SKM-1 (cell line): ENCODE measurements around the gene NBL1.
"Not testable (repeated sequence)": the region's sequence is repeated elsewhere in the genome, so short reads cannot be mapped to it uniquely, and the experiment has no call there.

Experiments
- DNase-seq: peaks from one replicate; lab custom pipeline; 2025; ENCODE audit not compliant: unreplicated experiment; lab: John Stamatoyannopoulos, UW

Gene NBL1

DNA sequence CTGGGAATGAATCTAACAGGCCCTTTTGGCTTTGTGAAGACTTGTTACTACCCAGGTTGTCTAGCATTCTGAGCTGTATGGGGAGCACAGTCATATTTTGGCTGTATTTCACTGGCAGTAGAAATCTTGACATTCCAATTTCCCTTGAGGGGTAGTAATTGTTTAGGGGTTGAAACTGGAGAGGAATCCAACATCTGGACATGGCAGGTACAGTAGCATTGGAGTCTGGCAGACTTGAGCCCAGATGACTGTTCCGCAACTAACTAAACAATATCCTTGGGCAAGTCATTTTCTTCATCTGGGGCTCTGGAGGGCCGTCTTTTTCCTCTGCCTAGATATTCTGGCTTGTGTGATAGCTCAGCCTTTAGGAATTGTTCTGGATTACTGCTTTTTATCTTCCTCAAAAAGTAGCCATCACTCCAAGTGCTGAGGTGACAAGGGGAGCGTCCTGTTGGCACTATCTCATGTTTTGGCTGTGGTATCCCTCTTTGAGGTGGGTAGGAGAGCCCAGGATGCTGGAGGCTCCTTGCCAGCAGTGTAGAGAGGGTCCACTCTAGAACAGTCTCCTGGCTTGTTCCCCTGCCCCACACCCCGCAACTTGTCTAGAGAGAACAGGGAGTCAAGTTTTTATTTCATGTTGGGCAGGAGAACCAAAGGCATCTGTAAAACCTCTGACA, 22.7 kb upstream of the NBL1 start:
- no peak for DNase-seq

DNA sequence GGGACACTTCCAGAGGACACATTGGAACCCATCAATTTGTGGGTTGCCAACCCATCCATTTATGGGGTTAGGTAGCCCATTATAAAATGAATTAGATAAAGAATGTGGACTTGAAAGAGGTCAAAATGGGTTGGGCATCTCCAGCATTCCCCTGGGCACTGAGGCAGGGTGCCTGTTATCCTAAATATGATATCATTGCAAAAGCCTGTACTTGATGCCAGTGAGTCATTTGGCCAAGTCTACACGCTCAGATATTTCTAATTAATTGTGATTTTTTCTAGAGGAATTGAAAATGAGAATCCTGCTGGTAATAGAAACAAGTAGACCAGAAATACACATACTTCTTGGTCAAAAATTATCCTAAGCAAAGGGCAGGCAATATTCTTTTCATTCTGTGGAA, 21.9 kb upstream of the NBL1 start:
- DNase-seq, result no peak

DNA sequence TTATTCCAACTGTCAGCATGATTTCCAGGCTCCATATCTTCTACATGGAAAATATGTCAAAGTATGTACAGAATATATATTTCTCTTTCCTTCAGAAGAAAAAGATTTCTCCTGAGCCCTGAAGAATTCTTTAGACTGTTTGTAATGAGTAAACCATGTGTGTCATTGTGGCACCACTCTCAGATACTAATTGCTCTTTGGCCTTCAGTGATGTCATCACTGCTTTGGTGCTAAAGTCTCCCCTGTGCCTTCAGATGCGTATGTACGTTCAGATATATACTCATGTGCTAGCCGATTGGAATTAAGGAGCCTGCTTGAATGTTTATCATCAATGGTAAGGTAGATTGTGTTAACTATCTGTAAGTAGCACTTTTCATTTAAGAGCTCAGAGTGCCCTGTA, 20.6 kb upstream of the NBL1 start:
- no peak for DNase-seq

DNA sequence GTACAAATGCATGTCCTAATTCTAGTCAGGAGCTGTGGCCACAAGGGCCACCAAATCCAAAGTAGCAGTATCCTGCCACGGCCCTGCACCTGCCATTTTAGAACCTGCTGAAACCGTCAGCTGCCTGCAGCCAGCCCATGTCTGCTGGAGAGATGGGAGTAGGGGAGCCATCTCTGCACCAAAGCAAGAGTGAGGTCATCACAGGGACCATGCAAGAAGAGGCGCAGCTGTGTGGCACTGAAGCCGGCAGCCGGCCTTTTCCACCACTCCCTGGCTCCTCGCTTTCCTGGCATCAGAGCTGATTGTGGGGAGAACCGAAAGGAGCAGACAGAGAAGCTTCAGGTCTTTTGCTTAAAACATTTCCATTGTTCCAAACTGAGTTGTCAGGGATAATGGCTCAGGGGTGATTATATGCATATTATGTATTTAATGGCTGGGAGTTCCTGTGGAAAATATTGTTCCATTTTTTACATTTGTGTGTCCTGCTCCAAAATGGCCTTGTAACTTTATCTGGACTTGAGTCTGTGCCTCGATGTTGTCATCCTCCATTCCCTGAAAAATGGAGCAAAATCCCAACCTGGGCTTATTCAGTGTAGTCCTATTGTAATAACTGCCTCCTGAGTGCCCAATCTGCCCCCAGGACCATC, 18.7 kb upstream of the NBL1 start:
- no peak for DNase-seq

DNA sequence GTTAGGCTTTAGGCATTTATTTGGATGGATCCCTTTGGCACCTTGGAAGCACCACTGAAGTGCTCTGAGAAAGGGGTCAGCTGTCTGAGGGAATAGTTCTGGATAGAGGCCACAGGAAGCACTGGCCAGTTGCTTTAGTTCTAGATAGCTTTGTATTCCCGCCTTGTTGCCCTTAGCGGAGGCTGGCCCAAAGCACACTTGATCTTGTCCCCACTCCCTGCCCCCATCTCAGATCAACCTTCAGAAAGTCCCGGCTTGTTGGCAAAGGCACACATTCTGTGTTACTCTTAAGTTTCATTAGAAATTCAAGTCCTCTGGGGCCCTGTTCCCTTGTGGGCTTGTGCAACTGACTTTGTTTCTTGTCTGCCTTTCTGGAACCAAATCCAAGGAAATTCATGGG, 15.2 kb upstream of the NBL1 start:
- no peak for DNase-seq

DNA sequence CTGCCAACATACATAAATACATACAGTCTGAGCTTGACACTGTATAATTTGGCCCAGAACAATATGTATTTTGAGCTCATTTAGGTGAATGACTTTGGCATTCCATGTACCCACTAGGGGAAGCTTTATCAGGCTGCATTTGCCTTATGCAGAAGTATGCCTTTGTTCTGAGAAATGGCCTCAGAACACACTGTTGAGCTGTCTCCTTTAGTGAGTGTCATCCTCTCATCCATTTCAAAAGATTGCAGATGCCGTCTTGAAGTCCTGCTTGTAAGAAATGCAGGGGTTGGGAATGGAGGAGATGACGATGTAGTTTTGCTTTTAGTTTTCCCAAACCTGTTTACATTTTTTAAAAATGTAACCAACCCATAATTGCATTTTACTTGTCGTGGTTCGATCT, 14.8 kb upstream of the NBL1 start:
- DNase-seq, result no peak

DNA sequence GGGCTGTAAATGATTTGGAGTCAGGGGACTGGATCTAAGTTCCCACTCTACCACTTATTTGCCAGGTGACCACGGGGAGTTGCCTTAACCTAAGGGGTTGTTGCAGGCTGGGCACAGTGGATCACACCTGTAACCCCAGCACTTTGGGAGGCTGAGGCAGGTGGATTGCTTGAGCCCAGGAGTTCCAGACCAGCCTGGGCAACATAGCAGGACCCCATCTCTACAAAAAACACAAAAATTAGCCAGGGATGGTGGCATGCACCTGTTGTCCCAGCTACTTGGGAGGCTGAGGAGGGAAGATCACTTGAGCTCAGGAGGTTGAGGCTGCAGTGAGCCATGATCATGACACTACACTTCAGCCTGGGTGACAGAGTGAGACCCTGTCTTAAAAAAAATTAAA, 13.9 kb upstream of the NBL1 start:
- not testable (repeated sequence) for DNase-seq

DNA sequence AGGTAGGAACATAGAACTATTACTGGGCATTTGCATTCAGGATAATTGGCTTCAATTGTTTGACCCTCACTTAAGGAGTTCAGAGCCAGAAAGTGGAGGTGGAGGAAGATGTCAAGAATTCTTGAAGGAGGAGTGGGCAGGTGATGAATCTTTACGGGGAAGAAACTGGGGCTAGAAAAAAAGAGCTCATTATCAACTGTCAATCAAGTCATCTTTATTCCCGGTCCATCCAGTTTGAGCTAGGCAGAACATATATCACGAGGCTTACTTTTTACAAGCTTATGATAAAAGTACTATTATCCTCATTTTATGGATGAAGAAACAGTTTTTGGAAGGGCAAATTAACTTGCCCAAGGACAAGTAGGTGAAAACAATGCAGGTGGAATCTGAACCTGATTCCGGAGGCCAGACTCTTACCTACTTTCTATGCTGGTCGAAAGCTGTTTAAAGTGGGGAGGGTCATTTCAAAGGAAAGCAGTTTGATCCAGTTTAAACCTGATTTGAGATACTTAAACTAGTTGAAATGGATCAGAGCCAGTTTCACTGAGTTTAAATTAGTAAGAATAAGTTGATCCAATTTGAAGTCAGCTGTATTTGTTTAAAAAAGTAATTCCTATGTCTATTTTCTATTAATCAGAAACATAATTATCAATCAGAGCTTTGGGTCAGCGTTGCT, 13.3 kb upstream of the NBL1 start:
- DNase-seq, result no peak

DNA sequence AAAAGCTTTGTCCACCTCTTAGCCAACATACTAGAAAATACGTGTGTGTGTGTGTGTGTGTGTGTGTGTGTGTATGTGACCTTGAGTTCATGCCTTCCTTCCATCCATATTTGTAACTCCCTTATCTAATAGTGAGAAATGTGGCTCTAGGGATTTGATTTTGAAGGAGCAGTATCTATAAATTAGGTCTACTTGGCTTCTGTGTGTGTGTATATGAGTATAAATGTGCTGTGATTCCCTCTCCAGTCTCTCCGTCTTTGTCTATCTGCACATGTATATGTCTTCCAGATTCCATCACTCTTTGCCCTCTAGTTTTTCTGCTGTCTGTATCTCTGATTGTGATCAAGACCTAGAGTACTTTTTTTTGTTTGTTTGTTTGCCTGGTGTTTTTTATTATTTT, 11.9 kb upstream of the NBL1 start:
- DNase-seq, result no peak

DNA sequence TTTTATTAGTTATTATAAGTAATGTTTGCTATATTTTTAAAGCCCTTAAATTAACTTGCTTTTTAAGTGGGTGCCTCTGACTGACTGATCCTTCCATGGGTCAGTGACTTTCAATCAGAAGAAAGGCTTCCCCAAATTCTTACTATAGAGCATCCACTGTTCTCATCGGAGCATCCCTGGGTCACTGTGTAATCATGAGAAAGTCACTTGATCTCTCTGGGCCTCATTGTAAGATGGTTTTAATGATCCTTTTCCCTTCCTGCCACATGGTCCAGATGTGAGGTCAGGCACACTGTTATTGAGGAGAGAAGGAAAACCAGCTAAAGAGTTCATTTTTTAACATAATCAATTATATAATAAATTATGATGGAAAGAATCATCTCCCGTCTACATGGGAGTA, 11.0 kb upstream of the NBL1 start:
- DNase-seq, result no peak

DNA sequence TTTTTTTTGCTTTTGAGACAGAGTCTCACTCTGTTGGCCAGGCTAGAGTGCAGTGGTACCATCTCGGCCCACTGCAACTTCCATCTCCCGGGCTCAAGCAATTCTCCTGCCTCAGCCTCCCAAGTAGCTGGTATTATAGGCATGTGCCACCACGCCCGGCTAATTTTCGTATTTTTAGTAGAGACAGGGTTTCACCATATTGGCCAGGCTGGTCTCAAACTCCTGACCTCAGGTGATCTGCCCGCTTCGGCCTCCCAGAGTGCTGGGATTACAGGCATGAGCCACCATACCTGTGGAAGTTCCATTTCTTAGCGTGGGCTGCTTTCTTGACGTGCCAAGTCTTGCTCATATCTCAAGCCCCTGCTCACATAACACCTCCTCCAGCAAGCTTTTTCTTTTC, 9.0 kb upstream of the NBL1 start:
- DNase-seq, result not testable (repeated sequence)

DNA sequence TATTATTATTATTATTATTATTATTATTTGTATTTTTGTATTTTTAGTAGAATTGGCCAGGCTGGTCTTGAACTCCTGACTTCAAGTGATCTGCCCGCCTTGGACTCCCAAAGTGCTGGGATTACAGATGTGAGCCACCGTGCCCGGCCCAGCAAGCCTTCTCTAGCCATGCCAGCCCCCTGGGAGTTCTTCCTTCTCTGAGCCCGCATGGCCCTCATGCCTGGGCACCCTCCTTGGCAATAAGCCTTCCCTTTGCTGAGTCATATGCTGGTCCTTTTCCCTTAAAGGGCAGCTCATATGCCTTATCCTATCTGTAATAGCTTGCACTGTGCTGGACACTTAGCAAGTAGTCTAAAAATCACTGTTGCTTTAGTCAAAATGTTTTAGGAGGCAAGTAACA, 8.5 kb upstream of the NBL1 start:
- no peak for DNase-seq

DNA sequence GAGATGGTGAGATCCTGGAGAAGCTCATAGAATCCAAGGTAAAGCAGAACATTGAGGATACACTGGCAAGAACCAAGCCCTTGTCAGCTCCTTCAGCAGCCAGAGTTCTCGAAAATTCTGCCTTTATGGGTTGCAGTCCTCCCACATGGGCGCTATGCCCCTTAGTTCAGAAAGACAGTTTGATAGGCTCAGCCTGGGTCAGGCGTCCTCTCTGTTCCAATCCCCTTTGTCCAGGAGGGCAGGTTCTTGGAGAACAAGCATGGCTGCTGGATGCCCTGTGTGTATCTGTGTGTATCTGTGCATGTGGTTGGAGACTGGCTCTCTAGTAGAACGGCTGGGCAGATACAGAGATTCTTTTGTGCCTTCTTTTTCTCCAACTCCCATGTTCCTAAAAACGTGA, 8.0 kb upstream of the NBL1 start:
- no peak for DNase-seq

DNA sequence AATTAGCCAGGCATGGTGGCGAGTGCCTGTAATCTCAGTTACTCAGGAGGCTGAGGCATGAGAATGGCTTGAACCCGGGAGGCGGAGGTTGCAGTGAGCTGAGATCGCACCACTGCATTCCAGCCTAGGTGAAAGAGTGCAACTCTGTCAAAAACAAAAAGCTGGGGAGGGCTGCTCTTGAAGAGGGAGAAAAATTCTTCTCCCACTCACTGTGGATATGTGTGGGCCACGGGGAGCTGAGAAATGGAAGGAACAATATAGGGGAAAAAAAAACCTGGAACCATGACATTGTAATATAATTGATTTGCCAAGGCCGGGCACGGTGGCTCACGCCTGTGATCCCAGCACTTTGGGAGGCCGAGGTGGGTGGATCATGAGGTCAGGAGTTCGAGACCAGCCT, 7.4 kb upstream of the NBL1 start:
- DNase-seq, result not testable (repeated sequence)

DNA sequence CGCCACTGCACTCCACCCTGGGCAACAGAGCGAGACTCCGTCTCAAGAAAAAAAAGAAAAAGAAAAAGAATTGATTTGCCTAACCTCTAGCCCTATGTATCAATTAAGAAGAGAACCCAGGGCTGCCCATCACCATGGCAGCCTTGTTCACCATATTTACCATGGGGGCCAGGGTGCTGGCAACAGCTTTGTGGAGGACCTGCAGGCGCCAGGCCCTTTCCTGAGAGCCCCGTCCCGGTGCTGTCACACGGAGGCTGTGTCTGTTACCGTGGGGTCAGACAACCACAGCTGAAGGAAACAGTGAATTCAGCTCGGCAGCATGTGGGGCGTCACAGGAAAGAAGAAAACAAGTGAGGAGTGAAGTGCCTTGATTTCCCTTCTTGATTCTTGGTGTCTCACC, 6.5 kb upstream of the NBL1 start:
- no peak for DNase-seq

DNA sequence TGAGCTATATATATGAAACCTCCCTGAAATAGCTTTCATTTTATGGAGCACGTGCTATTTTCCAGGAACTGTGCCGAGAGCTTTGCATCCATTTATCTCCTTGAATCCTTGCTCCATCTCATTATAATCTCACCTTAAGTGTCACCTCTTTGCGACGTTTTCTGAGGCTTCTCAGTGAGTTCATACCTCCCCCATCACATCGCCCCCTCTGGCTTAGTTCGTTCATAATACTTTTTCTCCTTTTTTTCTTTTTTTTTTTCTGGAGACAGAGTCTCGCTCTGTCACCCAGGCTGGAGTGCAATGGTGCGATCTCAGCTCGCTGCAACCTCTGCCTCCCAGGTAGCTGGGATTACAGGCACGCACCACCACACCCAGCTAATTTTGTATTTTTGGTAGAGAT, 4.9 kb upstream of the NBL1 start:
- not testable (repeated sequence) for DNase-seq

DNA sequence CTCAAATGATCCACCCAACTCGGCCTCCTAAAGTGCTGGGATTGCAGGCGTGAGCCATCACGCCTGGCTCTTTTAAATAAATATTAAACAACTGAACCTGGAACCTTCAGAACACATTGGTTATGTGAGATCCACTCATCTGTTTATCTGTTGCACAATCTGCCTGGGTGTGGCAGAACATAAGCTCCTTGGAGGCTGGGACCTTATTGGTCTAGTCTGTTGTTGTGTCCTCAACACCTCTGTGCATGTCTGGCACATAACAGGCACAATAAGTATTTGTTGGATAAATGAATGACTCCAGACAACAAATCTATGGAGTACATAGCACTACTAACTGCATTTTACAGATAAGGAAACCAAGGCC, 4.1 kb upstream of the NBL1 start:
- no peak for DNase-seq

DNA sequence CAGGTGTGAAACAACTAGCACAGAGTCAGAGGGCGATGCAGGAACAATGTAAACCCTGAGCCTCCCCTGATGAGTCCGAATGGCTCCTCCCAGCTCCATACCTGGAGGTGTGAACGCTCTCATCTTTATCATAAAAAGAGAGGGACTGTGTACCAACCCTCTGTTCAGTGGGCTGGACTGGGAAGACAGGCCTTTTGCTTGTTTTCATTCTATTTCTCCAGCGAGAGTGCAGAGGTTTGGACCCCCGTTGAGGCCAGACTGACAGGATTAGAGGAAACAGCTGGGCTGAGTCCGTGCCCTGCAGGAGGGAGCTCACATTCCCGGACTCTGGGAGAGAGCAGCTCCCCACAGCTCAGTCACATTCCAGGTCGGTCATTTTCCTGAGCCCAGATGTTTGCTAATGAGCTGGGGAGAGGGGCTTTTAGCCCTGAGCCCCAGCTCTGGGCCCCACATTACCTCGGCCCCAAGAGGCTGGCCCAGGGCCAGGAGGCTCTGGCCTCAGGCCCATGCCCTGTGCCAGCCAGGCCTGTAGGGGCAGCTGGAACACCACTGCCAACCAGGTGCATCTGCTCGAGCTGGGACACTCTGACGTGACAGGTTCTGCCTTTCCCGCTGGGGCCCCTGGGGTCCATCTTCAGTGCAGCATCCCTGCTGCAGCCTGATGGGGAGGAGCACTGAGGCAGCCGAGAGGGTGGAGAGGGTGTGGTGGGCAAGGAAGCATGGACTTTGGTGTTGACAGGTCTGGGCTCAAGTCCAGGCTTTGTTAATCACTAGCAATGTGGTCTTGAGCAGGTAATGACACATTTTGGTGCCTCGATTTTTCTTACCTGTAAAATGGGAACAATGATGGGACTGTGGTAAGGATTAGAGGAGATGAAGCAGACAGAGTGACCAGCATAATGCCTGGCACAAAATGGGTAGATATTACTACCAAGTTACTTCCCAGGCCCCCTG, 3.5 kb upstream of the NBL1 start:
- DNase-seq, result no peak

DNA sequence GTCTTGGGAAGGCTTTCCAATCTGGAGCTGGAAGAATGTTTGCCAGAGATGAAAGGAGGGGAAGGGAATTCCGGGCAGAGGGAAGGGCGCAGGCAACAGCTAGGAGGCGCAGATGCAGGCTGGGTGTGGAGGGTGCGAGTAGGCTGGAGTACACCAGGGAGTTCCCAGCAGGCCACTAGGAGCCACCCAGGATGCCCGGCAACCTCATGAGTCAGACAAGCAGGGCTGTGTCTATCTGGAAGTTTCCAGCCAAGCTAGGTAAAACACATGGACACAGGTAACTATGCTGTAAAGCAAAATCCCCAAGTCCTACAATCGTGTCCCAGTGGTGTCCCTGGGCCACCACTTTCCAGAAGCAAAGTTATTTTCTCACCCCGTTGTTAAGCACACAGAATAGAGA, 990 bp upstream of the NBL1 start:
- no peak for DNase-seq

DNA sequence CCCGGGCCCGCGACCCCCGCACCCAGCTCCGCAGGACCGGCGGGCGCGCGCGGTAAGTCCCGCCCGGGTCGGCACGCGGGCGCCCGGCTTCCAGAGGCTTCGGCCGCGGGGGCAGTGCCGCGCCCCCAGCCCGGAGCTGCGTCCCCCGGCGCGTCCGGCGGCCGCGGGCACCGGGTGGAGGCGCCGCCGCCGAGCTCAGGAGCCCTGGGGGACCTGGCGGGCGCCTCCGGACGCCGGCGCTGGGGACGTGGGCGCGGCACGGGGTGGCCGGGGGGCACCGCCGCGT, 227 bp downstream of the NBL1 start:
- DNase-seq, result no peak

DNA sequence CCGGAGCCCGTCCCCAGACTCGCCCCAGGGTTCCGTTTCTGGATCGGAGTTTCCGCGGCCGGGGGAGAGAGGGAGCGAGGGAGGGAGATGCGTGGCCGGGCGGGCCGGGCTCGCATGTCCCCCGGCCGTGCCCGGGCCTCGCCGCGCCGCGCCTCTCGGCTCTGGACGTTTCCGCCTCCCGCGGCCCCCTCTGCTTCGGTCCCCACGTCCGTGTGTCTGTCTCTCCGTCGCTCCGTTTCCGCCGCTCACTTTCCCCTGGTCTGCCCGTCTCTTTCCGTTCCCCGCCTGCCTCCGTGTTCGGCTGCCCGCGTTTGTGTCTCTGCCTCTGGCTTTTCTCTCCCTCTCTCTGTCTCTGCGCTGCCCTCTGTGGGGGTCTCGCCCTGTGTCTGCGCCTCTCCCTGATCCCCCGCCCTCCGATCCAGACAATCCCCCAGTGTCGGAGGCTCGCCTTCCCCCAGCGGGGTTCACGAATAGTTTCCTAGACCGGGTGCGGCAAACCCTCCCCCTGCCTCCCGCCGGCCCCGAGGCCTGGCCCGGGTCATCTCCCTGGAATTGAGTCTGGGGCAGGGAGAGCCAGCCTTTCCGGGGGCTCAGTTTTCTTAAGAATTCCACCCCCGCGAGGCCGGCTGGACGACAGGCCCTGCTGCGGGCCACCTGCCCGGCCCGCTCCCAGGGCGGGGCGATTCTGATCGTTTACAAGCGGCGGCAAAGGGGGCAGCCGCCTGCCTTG, 735 bp downstream of the NBL1 start:
- DNase-seq, result no peak
